GM21723 (cell line): ENCODE data around the gene UNC5A.

ENCODE experiments used
- ATAC-seq: cut with Tn5 transposase; IDR thresholded peaks from one replicate; pipeline ENCODE4 v1.9.1; 2021; ENCODE audit warnings: mild to moderate bottlenecking, moderate library complexity; ENCODE audit not compliant: unreplicated experiment

UNC5A gene

DNA sequence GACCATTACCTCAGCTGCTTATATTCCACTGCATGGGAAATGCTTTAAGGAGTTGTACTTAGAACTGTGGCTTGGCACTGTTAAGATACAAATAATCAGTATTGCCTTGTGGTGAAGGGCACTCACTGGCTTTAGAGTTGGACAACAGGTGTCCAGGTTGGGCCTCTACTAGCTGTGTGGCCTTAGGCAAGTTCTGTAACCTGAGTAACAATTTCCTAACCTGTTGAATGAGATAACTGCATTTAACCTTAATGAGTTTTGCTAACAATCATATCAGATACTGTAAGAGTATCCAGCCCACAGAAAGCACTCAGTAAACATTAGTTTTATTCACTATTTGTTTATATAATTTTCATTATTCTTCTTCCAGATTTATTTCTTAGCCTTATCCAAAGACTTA is 106.0 kb downstream of the UNC5A start:
- ATAC-seq = no peak

DNA sequence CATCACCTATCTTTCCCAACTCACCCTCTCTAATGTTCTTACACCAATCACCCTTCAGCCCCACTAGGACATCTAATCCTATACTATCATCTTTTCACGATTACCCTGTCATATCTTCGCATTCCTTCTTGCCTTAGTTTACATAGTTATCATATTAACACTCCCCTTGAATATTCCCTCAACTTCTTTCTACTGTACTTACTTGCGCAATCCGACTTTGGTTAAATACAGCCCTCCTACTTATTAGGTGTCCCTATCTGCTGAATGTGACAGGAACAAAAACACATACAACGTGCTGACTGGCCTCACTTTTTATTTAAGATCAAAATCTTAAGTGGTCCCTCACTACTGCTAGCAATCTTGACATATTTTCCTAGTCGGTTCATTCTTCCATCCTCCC is 108.3 kb downstream of the UNC5A start:
- ATAC-seq = no peak

- no peak for ATAC-seq
Measured at GRCh38 chr5:176921714-176922113, 111.4 kb downstream of the UNC5A start.

GRCh38 chr5:176922817-176923216 is 112.5 kb downstream of the UNC5A start:
- ATAC-seq = no peak

- no peak for ATAC-seq
Measured at GRCh38 chr5:176927562-176927961, 117.2 kb downstream of the UNC5A start.

DNA sequence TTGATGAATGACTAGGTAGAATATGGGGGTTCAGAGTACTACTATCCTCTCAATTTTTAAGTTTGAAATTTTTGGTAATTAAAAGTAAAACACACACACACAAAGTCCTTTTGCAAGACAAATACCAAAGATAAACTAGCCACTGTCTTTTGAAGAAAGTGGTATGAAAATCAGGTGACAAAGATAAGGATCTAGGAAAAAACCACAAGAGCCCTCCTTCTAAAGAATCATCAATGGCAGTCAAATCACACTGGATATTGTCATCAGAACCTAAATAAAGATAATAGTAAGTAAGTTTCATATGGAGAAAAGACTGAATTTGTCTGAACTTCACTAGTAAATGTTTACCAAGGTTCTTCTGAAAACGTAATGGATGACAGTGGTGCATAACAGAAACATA is 119.3 kb downstream of the UNC5A start:
- ATAC-seq = no peak
